ENCODE data around the gene RBM22. TPM values are rescaled to one million over a fixed set of nuclear protein-coding genes. Genes with fewer than 3 reads are reported as not detected.

The RBM22 gene
- total RNA-seq, 2 experiments from 2014 or later = 59.9 to 61.8 TPM

- Mint-ChIP-seq H3K36me3 (ENCODE audit: low read depth) (no peaks in the 10 kb centered on the region), H3K27me3 (no peaks in the 10 kb centered on the region), H3K4me3 (no peak overlapping the region), H3K27ac (no peak overlapping the region), H3K9me3 (ENCODE audit: low read depth) (no peaks in the 10 kb centered on the region), H3K4me1 (no peaks in the 10 kb centered on the region)
- ATAC-seq = no peak
- no peak for DNase-seq
- ChIA-PET CTCF (no interaction called here), POLR2A (no interaction called here)
- intact Hi-C loops (cut with DNase I, micrococcal nuclease) = no loop called here
Measured at GRCh38 chr5:150651924-150652671, 48.8 kb downstream of the RBM22 start.

DNA sequence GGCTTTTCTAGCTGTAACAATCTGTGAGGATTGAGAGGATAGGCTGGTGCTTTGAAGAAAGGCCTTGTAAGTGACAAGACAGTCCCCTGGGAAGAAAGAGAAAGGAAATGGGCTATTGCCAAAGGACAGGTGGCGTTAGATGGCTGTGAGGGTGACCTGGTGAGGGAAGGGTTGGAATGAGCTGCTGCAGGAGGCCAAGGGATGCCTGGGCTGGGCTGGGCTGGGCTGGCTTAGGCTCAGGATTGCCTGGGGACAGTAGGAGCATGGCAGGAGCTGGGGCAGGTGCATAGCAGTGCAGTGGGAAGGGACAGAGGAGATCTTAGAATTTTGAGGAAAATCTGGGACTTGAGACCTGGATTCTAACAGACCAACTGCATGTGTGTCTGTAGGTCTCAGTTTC lies 49.5 kb downstream of the RBM22 start:
- intact Hi-C loops (cut with DNase I, micrococcal nuclease) = no loop called here
- POLR2A ChIA-PET = no interaction called here
- no peak overlapping the region for H3K27ac Mint-ChIP-seq
- H3K9me3 Mint-ChIP-seq (ENCODE audit: low read depth) = no peaks in the 10 kb centered on the region
- ATAC-seq = no peak
- H3K4me3 Mint-ChIP-seq = no peak overlapping the region
- CTCF ChIA-PET = no interaction called here
- no peaks in the 10 kb centered on the region for H3K4me1 Mint-ChIP-seq
- H3K36me3 Mint-ChIP-seq (ENCODE audit: low read depth) = no peaks in the 10 kb centered on the region
- no peak for DNase-seq
- H3K27me3 Mint-ChIP-seq = no peaks in the 10 kb centered on the region

- Mint-ChIP-seq H3K9me3 (ENCODE audit: low read depth) (no peaks in the 10 kb centered on the region), H3K36me3 (ENCODE audit: low read depth) (no peaks in the 10 kb centered on the region), H3K4me3 (no peak overlapping the region), H3K4me1 (no peaks in the 10 kb centered on the region), H3K27ac (no peak overlapping the region), H3K27me3 (no peaks in the 10 kb centered on the region)
- no peak for DNase-seq
- intact Hi-C loops (cut with DNase I, micrococcal nuclease) = no loop called here
- no peak for ATAC-seq
- POLR2A ChIA-PET = no interaction called here
- CTCF ChIA-PET = interaction anchor here (0.6 to 0.7 kb wide), 2 partner anchors 8 to 11 kb away, joined by 3 to 4 read pairs; partner anchors contain the start of gene MYOZ3
Measured at GRCh38 chr5:150650021-150651006, 50.5 kb downstream of the RBM22 start.

GRCh38 chr5:150649108-150650020 lies 51.5 kb downstream of the RBM22 start:
- H3K4me1 Mint-ChIP-seq = no peaks in the 10 kb centered on the region
- no peak overlapping the region for H3K4me3 Mint-ChIP-seq
- CTCF ChIA-PET = interaction anchor here (0.6 to 0.7 kb wide), 3 partner anchors 9 to 67 kb away, joined by 3 to 4 read pairs (median 3); partner anchors contain the start of gene MYOZ3
- H3K27me3 Mint-ChIP-seq = no peaks in the 10 kb centered on the region
- POLR2A ChIA-PET = no interaction called here
- no peaks in the 10 kb centered on the region for H3K9me3 Mint-ChIP-seq (ENCODE audit: low read depth)
- intact Hi-C loops (cut with DNase I, micrococcal nuclease) = no loop called here
- H3K27ac Mint-ChIP-seq = no peak overlapping the region
- DNase-seq (no peak), ATAC-seq (no peak)
- no peaks in the 10 kb centered on the region for H3K36me3 Mint-ChIP-seq (ENCODE audit: low read depth)

- Mint-ChIP-seq H3K27me3 (no peaks in the 10 kb centered on the region), H3K4me1 (no peaks in the 10 kb centered on the region), H3K27ac (no peak overlapping the region), H3K4me3 (no peak overlapping the region), H3K36me3 (ENCODE audit: low read depth) (no peaks in the 10 kb centered on the region), H3K9me3 (ENCODE audit: low read depth) (no peaks in the 10 kb centered on the region)
- CTCF ChIA-PET = interaction anchor here (0.7 kb wide), 1 partner anchor 66 kb away, joined by 3 read pairs; no protein-coding TSS in a partner anchor
- no peak for ATAC-seq
- DNase-seq = no peak
- intact Hi-C loops (cut with DNase I, micrococcal nuclease) = no loop called here
- POLR2A ChIA-PET = no interaction called here
Measured at GRCh38 chr5:150648294-150649107, 52.4 kb downstream of the RBM22 start.

DNA sequence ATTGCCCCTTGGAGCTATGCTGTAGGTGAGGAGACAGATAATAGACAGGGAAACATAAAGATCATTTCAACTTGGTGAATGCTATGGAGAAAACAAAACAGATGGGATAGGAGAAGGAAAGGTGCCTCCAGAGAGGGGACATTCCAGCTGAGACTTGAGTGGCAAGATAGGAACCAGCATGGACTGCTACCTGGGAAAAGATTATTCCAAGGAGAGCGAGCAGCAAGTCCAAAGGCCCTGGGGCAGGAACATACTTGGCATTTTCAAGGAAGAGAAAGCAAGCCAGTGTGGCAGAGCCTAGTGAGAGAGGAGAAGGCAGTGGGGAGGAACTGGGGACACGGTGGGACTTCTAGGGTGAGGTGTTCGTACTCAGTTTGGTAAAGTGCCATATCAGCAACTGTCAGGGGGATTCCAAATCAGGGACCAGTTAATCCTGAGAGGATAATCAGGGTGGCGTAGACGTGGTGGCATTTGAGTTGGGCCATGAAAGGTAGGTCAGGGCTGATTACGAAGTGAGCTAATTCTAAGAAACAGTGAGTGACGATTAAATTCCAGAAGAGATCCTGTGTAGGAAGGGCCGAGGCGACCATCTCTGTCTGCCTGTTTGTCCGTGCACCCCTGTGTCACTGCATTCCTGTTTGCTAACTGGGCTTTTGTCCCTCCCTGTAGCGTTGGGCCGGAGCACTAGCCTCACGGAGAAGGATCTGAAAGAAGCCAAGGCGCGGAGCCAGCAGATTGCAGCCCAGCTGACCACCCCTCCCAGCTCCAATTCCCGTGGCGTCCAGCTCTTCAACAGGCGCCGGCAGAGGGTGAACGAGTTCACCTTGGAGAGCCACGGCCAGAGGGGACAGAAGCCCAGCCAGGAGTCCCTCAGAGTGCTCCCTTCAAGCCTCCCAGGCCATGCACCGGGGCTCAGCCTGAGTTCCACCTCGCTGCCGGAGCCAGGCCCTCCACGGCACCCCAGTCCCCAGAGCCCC lies 53.3 kb downstream of the RBM22 start:
- DNase-seq (no peak), ATAC-seq (no peak)
- CTCF ChIA-PET = interaction anchor here (0.7 kb wide), 1 partner anchor 8 kb away, joined by 3 read pairs; no protein-coding TSS in a partner anchor
- H3K27ac Mint-ChIP-seq = no peak overlapping the region
- H3K4me3 Mint-ChIP-seq = no peak overlapping the region
- POLR2A ChIA-PET = no interaction called here
- no peaks in the 10 kb centered on the region for H3K4me1 Mint-ChIP-seq
- H3K36me3 Mint-ChIP-seq (ENCODE audit: low read depth) = no peaks in the 10 kb centered on the region
- intact Hi-C loops (cut with DNase I, micrococcal nuclease) = no loop called here
- no peaks in the 10 kb centered on the region for H3K27me3 Mint-ChIP-seq
- no peaks in the 10 kb centered on the region for H3K9me3 Mint-ChIP-seq (ENCODE audit: low read depth)

DNA sequence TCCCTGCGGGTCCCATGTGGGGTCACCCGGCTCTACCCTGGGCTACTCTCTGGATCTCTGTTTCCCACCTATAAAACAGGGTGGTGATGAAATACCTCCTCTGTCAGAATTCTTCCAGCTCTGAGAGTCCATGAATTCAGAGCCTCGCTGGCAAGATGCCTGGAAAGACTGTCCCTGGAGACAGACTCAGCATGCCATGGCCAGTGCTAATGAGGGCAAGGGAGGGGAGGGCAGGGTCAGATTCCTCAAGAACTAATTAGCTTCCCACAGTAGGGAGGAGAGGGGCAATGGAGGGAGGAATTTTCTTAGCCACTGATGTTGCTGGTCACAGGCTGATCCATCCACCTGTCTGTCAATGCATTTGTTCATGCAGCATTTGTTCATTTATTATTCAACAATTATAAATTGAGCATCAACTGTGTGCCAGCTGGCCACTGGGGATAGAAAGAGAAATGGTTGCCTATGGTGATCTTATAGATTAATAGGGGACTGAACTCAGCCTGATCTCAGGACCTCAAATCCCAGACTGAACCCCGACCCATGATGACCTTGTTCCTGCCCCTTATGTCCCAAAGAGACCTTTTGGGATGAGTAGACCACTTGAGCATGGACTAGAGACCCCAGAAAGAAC lies 55.7 kb downstream of the RBM22 start:
- CTCF ChIA-PET = interaction anchor here (0.6 to 1.0 kb wide), 3 partner anchors 80 to 1095 kb away, joined by 3 to 4 read pairs (median 3); no protein-coding TSS in a partner anchor
- H3K9me3 Mint-ChIP-seq (ENCODE audit: low read depth) = no peaks in the 10 kb centered on the region
- POLR2A ChIA-PET = no interaction called here
- DNase-seq = no peak
- H3K27me3 Mint-ChIP-seq = no peaks in the 10 kb centered on the region
- H3K27ac Mint-ChIP-seq = no peak overlapping the region
- H3K36me3 Mint-ChIP-seq (ENCODE audit: low read depth) = no peaks in the 10 kb centered on the region
- no peaks in the 10 kb centered on the region for H3K4me1 Mint-ChIP-seq
- no peak for ATAC-seq
- no peak overlapping the region for H3K4me3 Mint-ChIP-seq
- intact Hi-C loops (cut with DNase I, micrococcal nuclease) = no loop called here

- H3K27me3 Mint-ChIP-seq = no peaks in the 10 kb centered on the region
- H3K27ac Mint-ChIP-seq = no peak overlapping the region
- POLR2A ChIA-PET = no interaction called here
- intact Hi-C loops (cut with DNase I, micrococcal nuclease) = no loop called here
- CTCF ChIA-PET = interaction anchor here (1.0 kb wide), 1 partner anchor 79 kb away, joined by 3 read pairs; no protein-coding TSS in a partner anchor
- H3K4me3 Mint-ChIP-seq = no peak overlapping the region
- no peak for DNase-seq
- no peaks in the 10 kb centered on the region for H3K9me3 Mint-ChIP-seq (ENCODE audit: low read depth)
- H3K4me1 Mint-ChIP-seq = no peaks in the 10 kb centered on the region
- no peak for ATAC-seq
- H3K36me3 Mint-ChIP-seq (ENCODE audit: low read depth) = no peaks in the 10 kb centered on the region
Measured at GRCh38 chr5:150644514-150644913, 56.3 kb downstream of the RBM22 start.

DNA sequence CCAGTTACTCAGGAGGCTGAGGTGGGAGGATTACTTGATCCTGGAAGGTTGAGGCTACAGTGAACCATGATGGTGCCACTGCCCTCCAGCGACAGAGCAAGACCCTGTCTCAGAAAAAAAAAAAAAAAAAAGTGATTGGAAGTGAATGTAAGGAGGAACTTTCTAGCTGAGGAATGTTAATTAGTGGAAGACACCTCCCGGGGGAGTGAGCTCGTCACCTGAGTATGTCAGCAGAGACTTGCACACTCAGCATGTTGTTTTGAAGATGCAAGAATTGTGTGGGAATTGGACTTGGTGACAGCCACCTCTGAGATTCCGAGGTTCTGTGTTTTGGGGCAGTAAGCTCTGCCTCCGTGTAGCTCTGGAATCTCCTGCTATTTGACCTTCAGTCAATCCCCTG lies 56.8 kb downstream of the RBM22 start:
- ATAC-seq (no peak), DNase-seq (no peak)
- Mint-ChIP-seq H3K27me3 (no peaks in the 10 kb centered on the region), H3K27ac (no peak overlapping the region), H3K36me3 (ENCODE audit: low read depth) (no peaks in the 10 kb centered on the region), H3K4me1 (no peaks in the 10 kb centered on the region), H3K4me3 (no peak overlapping the region), H3K9me3 (ENCODE audit: low read depth) (no peaks in the 10 kb centered on the region)
- intact Hi-C loops (cut with DNase I, micrococcal nuclease) = no loop called here
- ChIA-PET POLR2A (no interaction called here), CTCF (interaction anchor here (1.0 to 1.6 kb wide), 2 partner anchors 12 to 78 kb away, joined by 3 to 5 read pairs; no protein-coding TSS in a partner anchor)
